Gastrocnemius medialis (tissue), 4 donors: ENCODE results near the gene MAN1C1.

Experiments
- CTCF ChIP-seq, 5 experiments: fragments of 450-650 bp in 3 of 5; fragments of 200-600 bp in 2 of 5; sonication (generic) in 2 of 5; IDR thresholded peaks in 4 of 5; conservative IDR thresholded peaks in 1 of 5; 1 replicate in 4 of 5; 2 replicates in 1 of 5; pipeline ENCODE4 v1.5.1; 2016 to 2019; ENCODE audit warnings: antibody characterized with exemption in 5 of 5, mild to moderate bottlenecking in 3 of 5, moderate library complexity in 3 of 5
- POLR2A ChIP-seq, 2 donors: fragments of 450-650 bp; IDR thresholded peaks; one replicate each; pipeline ENCODE4 v1.6.1; 2017; ENCODE audit warnings: antibody characterized with exemption in 2 of 2, mild to moderate bottlenecking in 2 of 2, moderate library complexity in 2 of 2

GRCh38 chr1:25643929-25644328 lies 27.3 kb downstream of the MAN1C1 start:
- no peak for TF ChIP-seq POLR2A (IDR thresholded peaks at IDR 0.05)
- TF ChIP-seq CTCF (IDR thresholded peaks at IDR 0.05 in 4 of 5, conservative IDR thresholded peaks at IDR 0.05 in 1 of 5): no peak
